Neural progenitor cell (in vitro differentiated cells): ENCODE measurements around the gene SCG3. TPM values are rescaled to one million over a fixed set of nuclear protein-coding genes. Genes with fewer than 3 reads are reported as not detected.

ENCODE experiments used
- DNase-seq: peaks from one replicate; pipeline ENCODE4 v3.0.0-alpha.2; 2016; ENCODE audit warnings: low spot score
- H2AFZ ChIP-seq: fragments of 200-600 bp; sonication (generic); replicated peaks from 2 replicates; pipeline ENCODE4 v1.6.1; 2016; ENCODE audit warnings: antibody characterized with exemption
- H3F3A ChIP-seq: fragments of 200-600 bp; sonication (generic); 2 replicates; pipeline ENCODE4 v1.6.1; 2016; ENCODE audit warnings: antibody characterized with exemption, low read depth
- H3K27ac ChIP-seq: fragments of 200-600 bp; sonication (generic); 2 replicates; pipeline ENCODE4 v1.5.1; 2016; ENCODE audit warnings: mild to moderate bottlenecking
- H3K27me3 ChIP-seq: fragments of 200-600 bp; sonication (generic); 2 replicates; pipeline ENCODE4 v1.6.1; 2016; ENCODE audit warnings: mild to moderate bottlenecking, moderate library complexity
- H3K36me3 ChIP-seq: fragments of 200-600 bp; sonication (generic); 2 replicates; pipeline ENCODE4 v1.5.1; 2016
- H3K4me1 ChIP-seq: fragments of 200-600 bp; sonication (generic); 2 replicates; pipeline ENCODE4 v1.6.1; 2016; ENCODE audit warnings: mixed run types
- H3K4me2 ChIP-seq: fragments of 200-600 bp; sonication (generic); 2 replicates; pipeline ENCODE4 v1.6.1; 2016
- H3K4me3 ChIP-seq: fragments of 200-600 bp; sonication (generic); 2 replicates; pipeline ENCODE4 v1.5.1; 2016
- H3K79me2 ChIP-seq: fragments of 200-600 bp; sonication (generic); 2 replicates; pipeline ENCODE4 v1.6.1; 2016; ENCODE audit warnings: low read depth
- H3K9ac ChIP-seq: fragments of 200-600 bp; sonication (generic); 2 replicates; pipeline ENCODE4 v1.6.1; 2016
- H3K9me3 ChIP-seq: fragments of 200-600 bp; sonication (generic); 2 replicates; pipeline ENCODE4 v1.5.1; 2016; ENCODE audit warnings: low read depth
- H4K20me1 ChIP-seq: fragments of 200-600 bp; sonication (generic); 2 replicates; pipeline ENCODE4 v1.6.1; 2016; ENCODE audit warnings: low read depth
- H3K27ac Mint-ChIP-seq: 3 replicates; pipeline ENCODE4 v1.8.0; 2021; ENCODE audit warnings: mixed read lengths
- H3K27me3 Mint-ChIP-seq: 2 replicates; pipeline ENCODE4 v1.8.0; 2022; ENCODE audit warnings: low read depth, mild to moderate bottlenecking, inconsistent platforms, moderate library complexity, mixed read lengths; ENCODE audit not compliant: insufficient read depth
- H3K36me3 Mint-ChIP-seq: 3 replicates; pipeline ENCODE4 v1.8.0; 2021; ENCODE audit warnings: mixed read lengths
- H3K4me1 Mint-ChIP-seq: 3 replicates; pipeline ENCODE4 v1.8.0; 2021; ENCODE audit warnings: mixed read lengths
- H3K4me3 Mint-ChIP-seq: 3 replicates; pipeline ENCODE4 v1.8.0; 2021; ENCODE audit warnings: mild to moderate bottlenecking, moderate library complexity, mixed read lengths
- H3K9me3 Mint-ChIP-seq: 3 replicates; pipeline ENCODE4 v1.8.0; 2020; ENCODE audit warnings: mixed read lengths
- EZH2 ChIP-seq: fragments of 200-600 bp; sonication (generic); IDR thresholded peaks from 2 replicates; pipeline ENCODE4 v1.6.1; 2017; ENCODE audit warnings: antibody characterized with exemption, mild to moderate bottlenecking, moderate library complexity
- EZH2phosphoT487 ChIP-seq: fragments of 200-600 bp; sonication (generic); IDR thresholded peaks from 2 replicates; pipeline ENCODE4 v1.6.1; 2017; ENCODE audit warnings: antibody characterized with exemption
- total RNA-seq: library from RNA; depleted of rRNA; stranded (reverse); fragments of >200 nt; gene quantifications from 2 replicates; pipeline ENCODE4 v1.2.3, GENCODE V29; 2015; ENCODE audit warnings: low replicate concordance
- TF ChIP-seq, protein P1 (sequence below): fragments of 200-600 bp; sonication (generic); IDR thresholded peaks from 2 replicates; pipeline ENCODE4 v1.5.1; 2017; ENCODE audit warnings: antibody characterized with exemption, mild to moderate bottlenecking

Gene SCG3
- total RNA-seq, 1 donor from 2014 or later: 0.19 TPM

DNA sequence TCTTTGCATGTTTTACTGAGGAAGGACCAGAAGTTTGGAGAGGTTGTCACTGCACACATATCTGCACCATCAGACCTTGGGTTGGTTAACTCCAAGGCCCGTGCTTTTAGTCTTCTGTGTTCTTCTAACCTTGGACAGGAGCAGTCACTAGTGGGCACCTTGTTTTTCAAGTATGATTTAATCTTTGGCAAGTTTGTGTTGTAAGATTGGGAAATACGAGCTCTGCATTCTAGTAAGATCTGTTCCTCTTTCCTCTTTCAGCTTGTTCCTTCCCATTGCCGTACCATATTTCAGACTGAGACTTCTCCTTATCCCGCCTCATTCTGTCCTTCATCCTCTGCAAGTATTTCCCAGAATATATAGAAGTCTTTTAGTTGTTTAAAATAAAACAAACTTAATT, 75.2 kb downstream of the SCG3 start:
- no peaks in the 10 kb centered on the region for H4K20me1 ChIP-seq

DNA sequence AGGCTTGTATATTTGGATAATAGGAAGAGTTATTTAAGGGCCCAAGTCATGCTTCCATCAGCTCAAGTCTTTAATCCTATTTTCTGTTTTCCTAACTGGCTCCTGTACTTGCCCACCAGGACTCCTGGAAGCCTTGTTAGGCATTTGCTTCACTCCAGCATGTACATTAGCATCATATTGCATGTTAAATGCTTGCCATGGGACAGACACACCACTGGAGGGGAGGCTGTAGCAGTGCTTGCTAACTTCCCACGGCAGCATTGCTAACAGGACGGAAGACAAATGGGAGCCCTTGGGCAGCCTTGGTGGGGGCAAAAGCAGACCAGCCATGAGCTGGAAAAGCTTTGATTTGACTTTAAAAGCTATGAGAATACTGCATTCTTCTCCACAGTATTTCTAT, 76.1 kb downstream of the SCG3 start:
- no peak for DNase-seq
- Histone ChIP-seq H3K4me3 (no peak overlapping the region), H3K4me2 (no peak overlapping the region)

More for the DNA sequence above, 75.2 kb downstream of the SCG3 start:
- no peak overlapping the region for H3K9ac ChIP-seq
- H3K4me3 ChIP-seq: no peak overlapping the region
- Mint-ChIP-seq H3K4me1 (peaks cover 9% of the 10 kb centered on the region), H3K9me3 (peaks cover 2% of the 10 kb centered on the region), H3K4me3 (no peak overlapping the region), H3K36me3 (no peaks in the 10 kb centered on the region), H3K27me3 (peaks cover 8% of the 10 kb centered on the region), H3K27ac (no peak overlapping the region)
- no peak for DNase-seq
- no peaks in the 10 kb centered on the region for H3K4me1 ChIP-seq
- no peaks in the 10 kb centered on the region for H3K36me3 ChIP-seq
- H3K27me3 ChIP-seq: peaks cover 34% of the 10 kb centered on the region
- H3K9me3 ChIP-seq: no peaks in the 10 kb centered on the region
- H3F3A ChIP-seq: peaks cover 7% of the 10 kb centered on the region
- H3K27ac ChIP-seq: no peak overlapping the region
- TF ChIP-seq, protein P1, sequence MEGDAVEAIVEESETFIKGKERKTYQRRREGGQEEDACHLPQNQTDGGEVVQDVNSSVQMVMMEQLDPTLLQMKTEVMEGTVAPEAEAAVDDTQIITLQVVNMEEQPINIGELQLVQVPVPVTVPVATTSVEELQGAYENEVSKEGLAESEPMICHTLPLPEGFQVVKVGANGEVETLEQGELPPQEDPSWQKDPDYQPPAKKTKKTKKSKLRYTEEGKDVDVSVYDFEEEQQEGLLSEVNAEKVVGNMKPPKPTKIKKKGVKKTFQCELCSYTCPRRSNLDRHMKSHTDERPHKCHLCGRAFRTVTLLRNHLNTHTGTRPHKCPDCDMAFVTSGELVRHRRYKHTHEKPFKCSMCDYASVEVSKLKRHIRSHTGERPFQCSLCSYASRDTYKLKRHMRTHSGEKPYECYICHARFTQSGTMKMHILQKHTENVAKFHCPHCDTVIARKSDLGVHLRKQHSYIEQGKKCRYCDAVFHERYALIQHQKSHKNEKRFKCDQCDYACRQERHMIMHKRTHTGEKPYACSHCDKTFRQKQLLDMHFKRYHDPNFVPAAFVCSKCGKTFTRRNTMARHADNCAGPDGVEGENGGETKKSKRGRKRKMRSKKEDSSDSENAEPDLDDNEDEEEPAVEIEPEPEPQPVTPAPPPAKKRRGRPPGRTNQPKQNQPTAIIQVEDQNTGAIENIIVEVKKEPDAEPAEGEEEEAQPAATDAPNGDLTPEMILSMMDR: no peak
- TF ChIP-seq EZH2phosphoT487 (no peak), EZH2 (no peak)
- H2AFZ ChIP-seq: no peak overlapping the region
- no peaks in the 10 kb centered on the region for H3K79me2 ChIP-seq
- no peak overlapping the region for H3K4me2 ChIP-seq

DNA sequence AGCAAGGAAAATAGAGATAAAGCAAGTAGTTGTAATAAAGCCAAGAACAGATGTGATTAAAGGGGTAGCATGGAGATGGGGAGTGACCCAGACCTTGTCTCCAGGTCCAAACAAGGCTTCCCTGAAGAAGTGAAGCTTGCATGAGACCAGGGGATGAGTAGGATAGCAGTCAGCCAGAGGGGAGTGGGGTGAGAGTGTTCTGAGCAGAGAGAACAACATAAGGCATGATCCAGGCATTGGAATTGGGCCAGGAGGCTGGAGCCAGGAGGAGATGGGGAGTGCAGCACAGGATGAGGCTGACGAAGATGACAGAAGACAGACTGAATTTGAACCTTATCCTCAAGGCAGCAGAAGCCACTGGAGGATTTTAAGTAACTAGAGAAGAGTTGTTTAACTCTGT, 77.3 kb downstream of the SCG3 start:
- H3K4me1 Mint-ChIP-seq: peaks cover 2% of the 10 kb centered on the region
- Histone ChIP-seq H3K4me2 (no peak overlapping the region), H4K20me1 (no peaks in the 10 kb centered on the region), H3K9ac (no peak overlapping the region), H3K36me3 (no peaks in the 10 kb centered on the region), H3K9me3 (no peaks in the 10 kb centered on the region), H3K27me3 (peaks cover 15% of the 10 kb centered on the region), H3K4me3 (no peak overlapping the region), H3F3A (no peaks in the 10 kb centered on the region), H3K27ac (no peak overlapping the region), H2AFZ (no peak overlapping the region), H3K4me1 (no peaks in the 10 kb centered on the region), H3K79me2 (no peaks in the 10 kb centered on the region)
- peaks cover 2% of the 10 kb centered on the region for H3K27me3 Mint-ChIP-seq
- H3K4me3 Mint-ChIP-seq: no peak overlapping the region
- H3K36me3 Mint-ChIP-seq: no peaks in the 10 kb centered on the region
- H3K27ac Mint-ChIP-seq: no peak overlapping the region
- DNase-seq: no peak
- H3K9me3 Mint-ChIP-seq: peaks cover 2% of the 10 kb centered on the region
- TF ChIP-seq EZH2: no peak

More for the DNA sequence above, 76.1 kb downstream of the SCG3 start:
- Mint-ChIP-seq H3K27ac (no peak overlapping the region), H3K36me3 (no peaks in the 10 kb centered on the region), H3K4me1 (peaks cover 4% of the 10 kb centered on the region), H3K4me3 (no peak overlapping the region), H3K27me3 (peaks cover 8% of the 10 kb centered on the region), H3K9me3 (peaks cover 2% of the 10 kb centered on the region)
- Histone ChIP-seq H4K20me1 (no peaks in the 10 kb centered on the region), H2AFZ (no peak overlapping the region), H3K9me3 (no peaks in the 10 kb centered on the region), H3K79me2 (no peaks in the 10 kb centered on the region), H3K27me3 (peaks cover 27% of the 10 kb centered on the region), H3K36me3 (no peaks in the 10 kb centered on the region), H3K4me1 (no peaks in the 10 kb centered on the region), H3K9ac (no peak overlapping the region), H3F3A (no peaks in the 10 kb centered on the region), H3K27ac (no peak overlapping the region)
- TF ChIP-seq, protein P1: no peak
- no peak for TF ChIP-seq EZH2phosphoT487
- no peak for TF ChIP-seq EZH2

DNA sequence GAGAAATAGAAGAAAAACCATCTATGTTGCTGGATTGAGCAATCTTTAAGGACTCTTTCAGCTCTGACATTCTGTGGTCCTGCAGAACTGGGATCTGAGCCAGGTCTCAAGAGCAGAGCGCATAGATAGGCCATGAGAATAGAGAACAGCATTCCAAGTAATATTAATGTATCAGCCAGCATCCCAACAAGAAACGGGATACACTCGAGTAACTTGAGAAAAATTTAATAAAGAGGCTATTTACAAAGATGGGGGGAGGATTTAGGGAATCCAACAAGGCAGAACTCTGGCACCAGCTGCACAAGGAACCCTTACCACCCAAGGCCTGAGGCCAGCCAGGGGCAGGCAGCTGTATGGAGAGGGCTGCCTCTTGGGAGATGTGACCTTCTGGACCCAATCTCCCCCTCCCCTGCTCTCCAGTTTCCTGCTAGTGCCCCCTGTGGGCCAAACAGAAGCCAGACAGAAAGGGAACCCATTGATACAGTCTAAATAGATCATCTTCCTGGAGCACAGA, 78.3 kb downstream of the SCG3 start:
- Histone ChIP-seq H3K36me3 (no peaks in the 10 kb centered on the region), H3K4me2 (no peak overlapping the region), H2AFZ (no peak overlapping the region), H3K9me3 (no peaks in the 10 kb centered on the region), H3K27ac (no peak overlapping the region), H3K9ac (no peak overlapping the region), H3K79me2 (no peaks in the 10 kb centered on the region), H3F3A (no peaks in the 10 kb centered on the region), H4K20me1 (no peaks in the 10 kb centered on the region), H3K4me1 (no peaks in the 10 kb centered on the region), H3K4me3 (no peak overlapping the region), H3K27me3 (peaks cover 5% of the 10 kb centered on the region)
- peak; percentile 27 for DNase-seq
- H3K27ac Mint-ChIP-seq: no peak overlapping the region
- no peaks in the 10 kb centered on the region for H3K9me3 Mint-ChIP-seq
- TF ChIP-seq, protein P1: peak; percentile 36
- TF ChIP-seq EZH2: no peak
- TF ChIP-seq EZH2phosphoT487: no peak
- peaks cover 2% of the 10 kb centered on the region for H3K4me1 Mint-ChIP-seq
- no peak overlapping the region for H3K4me3 Mint-ChIP-seq
- H3K27me3 Mint-ChIP-seq: peaks cover 2% of the 10 kb centered on the region
- no peaks in the 10 kb centered on the region for H3K36me3 Mint-ChIP-seq
